Kidney (tissue), 14 donors: ENCODE data around the gene RTL1. TPM values are rescaled to one million over a fixed set of nuclear protein-coding genes. Genes with fewer than 3 reads are reported as not detected.
A peak's percentile ranks its signal among the peaks of the same experiment; 100 is the strongest.

Experiments
- DNase-seq, 5 donors: peaks; one replicate each; pipeline ENCODE4 v3.0.0-alpha.2; 2013 to 2020
- FAIRE-seq: peaks from 2 replicates; lab custom pipeline; 2012; peaks lifted over from hg19 to GRCh38; lab: Jason Lieb, UNC
- H3K27ac ChIP-seq, 2 donors: one replicate each; pipeline ENCODE4 v1.7.0; 2013; ENCODE audit warnings: low read depth in 2 of 2, low read length in 2 of 2, inconsistent platforms in 1 of 2
- H3K27me3 ChIP-seq: one replicate; pipeline ENCODE4 v1.7.1; 2013; ENCODE audit warnings: low read length, inconsistent platforms; ENCODE audit not compliant: control insufficient read depth, insufficient read depth
- H3K36me3 ChIP-seq, 3 donors: one replicate each; pipeline versions ENCODE4 v1.7.0 to v1.7.1; 2013; ENCODE audit warnings: low read length in 3 of 3, control low read depth in 1 of 3, inconsistent platforms in 1 of 3; ENCODE audit not compliant: insufficient read depth in 3 of 3, control insufficient read depth in 2 of 3
- H3K4me1 ChIP-seq, 3 donors: one replicate each; pipeline versions ENCODE4 v1.7.0 to v1.7.1; 2013; ENCODE audit warnings: low read length in 3 of 3, inconsistent platforms in 1 of 3, low read depth in 1 of 3; ENCODE audit not compliant: control insufficient read depth in 2 of 3, insufficient read depth in 2 of 3
- H3K4me3 ChIP-seq, 3 donors: one replicate each; pipeline versions ENCODE4 v1.7.0 to v1.8.1; 2013; ENCODE audit warnings: low read length in 3 of 3, control low read depth in 1 of 3, inconsistent platforms in 1 of 3
- H3K9ac ChIP-seq, 3 donors: one replicate each; pipeline versions ENCODE4 v1.7.0 to v1.7.1; 2013; ENCODE audit warnings: low read length in 3 of 3, control low read depth in 1 of 3, inconsistent platforms in 1 of 3
- H3K9me3 ChIP-seq, 3 donors: one replicate each; pipeline versions ENCODE4 v1.7.0 to v1.7.1; 2013; ENCODE audit warnings: low read length in 3 of 3, control low read depth in 1 of 3, inconsistent platforms in 1 of 3; ENCODE audit not compliant: control insufficient read depth in 2 of 3, insufficient read depth in 1 of 3
- CTCF ChIP-seq: IDR thresholded peaks from 3 replicates; pipeline ENCODE4 v1.5.1; 2012; ENCODE audit warnings: mild to moderate bottlenecking, moderate library complexity, borderline replicate concordance; ENCODE audit not compliant: insufficient read depth; ENCODE audit errors: extremely low read depth
- intact Hi-C: fragments of 100-400 bp; cut with DNase I; formaldehyde crosslinking; loops from one replicate; pipeline ENCODE4 v1.11.1; 2022
- polyA plus RNA-seq: library from polyadenylated mRNA; stranded (reverse); fragments of 350-450 nt; fragmentation: Illumina TruSeq; extraction: RNeasy Lipid Tissue Mini Kit (QIAGEN cat#74804); gene quantifications from one replicate; pipeline ENCODE4 v1.2.3, GENCODE V29; 2014; ENCODE audit warnings: low read depth, low replicate concordance; ENCODE audit not compliant: insufficient read depth
- total RNA-seq: library from RNA; stranded (reverse); fragmentation: NEBNext Ultra II Directional; extraction: Animal tissue kit (Norgen Biotek cat#: 25700); gene quantifications from one replicate; pipeline ENCODE4 v1.2.1, GENCODE V29; 2021
- donor health status: control.
- donor health status: control.
- donor health status: control.
- donor health status: control.
- donor health status: control.
- donor health status: DM: yes; HTN: yes; CAD: no.
- donor health status: Normal renal cell carcinoma (clear cell type).

The RTL1 gene
- total and polyA plus RNA-seq, 2 donors from 2014 or later: not detected

- Histone ChIP-seq H3K27ac (no peak overlapping the region), H3K9ac (no peak overlapping the region), H3K27me3 (no peaks in the 10 kb centered on the region), H3K4me1 (no peaks in the 10 kb centered on the region), H3K36me3 (no peaks in the 10 kb centered on the region), H3K4me3 (no peak overlapping the region), H3K9me3 (no peaks in the 10 kb centered on the region)
- DNase-seq (peak in 1 of 5 donors; percentile 39), FAIRE-seq (no peak)
- intact Hi-C loops: no loop called here
- TF ChIP-seq CTCF: no peak
Measured at GRCh38 chr14:100875126-100875525, 28.4 kb downstream of the RTL1 start.

GRCh38 chr14:100874411-100875091, 29.0 kb downstream of the RTL1 start:
- Histone ChIP-seq H3K4me3 (no peak overlapping the region), H3K27ac (no peak overlapping the region), H3K9ac (no peak overlapping the region), H3K27me3 (no peaks in the 10 kb centered on the region), H3K4me1 (no peaks in the 10 kb centered on the region), H3K9me3 (no peaks in the 10 kb centered on the region), H3K36me3 (no peaks in the 10 kb centered on the region)
- TF ChIP-seq CTCF: no peak
- intact Hi-C loops: no loop called here
- DNase-seq: peak in 1 of 5 donors; percentile 55
- FAIRE-seq: no peak

GRCh38 chr14:100874051-100874410, 29.5 kb downstream of the RTL1 start:
- Histone ChIP-seq H3K4me1 (no peaks in the 10 kb centered on the region), H3K4me3 (no peak overlapping the region), H3K27me3 (no peaks in the 10 kb centered on the region), H3K27ac (no peak overlapping the region), H3K9me3 (no peaks in the 10 kb centered on the region), H3K9ac (no peak overlapping the region), H3K36me3 (no peaks in the 10 kb centered on the region)
- TF ChIP-seq CTCF: no peak
- no peak for DNase-seq
- no peak for FAIRE-seq
- intact Hi-C loops: no loop called here

GRCh38 chr14:100873096-100873482, 30.4 kb downstream of the RTL1 start:
- peak in 2 of 5 donors; percentile 27 to 44 for DNase-seq
- H3K9me3 ChIP-seq: no peaks in the 10 kb centered on the region
- H3K27me3 ChIP-seq: no peaks in the 10 kb centered on the region
- H3K27ac ChIP-seq: no peak overlapping the region
- H3K36me3 ChIP-seq: no peaks in the 10 kb centered on the region
- intact Hi-C loops: no loop called here
- no peak for FAIRE-seq
- TF ChIP-seq CTCF: no peak
- H3K4me1 ChIP-seq: no peaks in the 10 kb centered on the region
- no peak overlapping the region for H3K9ac ChIP-seq
- no peak overlapping the region for H3K4me3 ChIP-seq
